ENCODE measurements around the gene PER2.

The PER2 gene

DNA sequence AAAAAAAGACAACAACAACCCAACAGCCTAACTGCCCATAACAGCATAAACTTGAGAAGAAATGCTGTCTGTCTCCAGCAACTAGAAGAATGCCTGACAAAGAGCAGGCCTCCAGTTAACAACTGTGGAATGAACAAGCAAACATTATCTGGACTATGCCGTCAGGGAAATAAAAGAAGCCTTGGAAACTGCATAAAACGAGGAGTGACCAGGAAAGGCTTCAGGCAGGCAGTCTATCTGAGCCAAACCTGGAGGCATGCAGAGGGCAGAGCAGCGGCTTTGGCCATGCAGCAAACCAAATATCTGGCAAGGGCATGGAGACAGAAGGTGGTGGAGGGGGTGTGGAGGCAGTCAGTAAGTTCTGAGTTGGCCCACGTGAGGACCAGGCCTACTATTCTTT is 59.7 kb downstream of the PER2 start:
- H3K4me3 ChIP-seq (ENCODE audit: low read depth, low read length) = no peak overlapping the region
- TF ChIP-seq, protein P1, sequence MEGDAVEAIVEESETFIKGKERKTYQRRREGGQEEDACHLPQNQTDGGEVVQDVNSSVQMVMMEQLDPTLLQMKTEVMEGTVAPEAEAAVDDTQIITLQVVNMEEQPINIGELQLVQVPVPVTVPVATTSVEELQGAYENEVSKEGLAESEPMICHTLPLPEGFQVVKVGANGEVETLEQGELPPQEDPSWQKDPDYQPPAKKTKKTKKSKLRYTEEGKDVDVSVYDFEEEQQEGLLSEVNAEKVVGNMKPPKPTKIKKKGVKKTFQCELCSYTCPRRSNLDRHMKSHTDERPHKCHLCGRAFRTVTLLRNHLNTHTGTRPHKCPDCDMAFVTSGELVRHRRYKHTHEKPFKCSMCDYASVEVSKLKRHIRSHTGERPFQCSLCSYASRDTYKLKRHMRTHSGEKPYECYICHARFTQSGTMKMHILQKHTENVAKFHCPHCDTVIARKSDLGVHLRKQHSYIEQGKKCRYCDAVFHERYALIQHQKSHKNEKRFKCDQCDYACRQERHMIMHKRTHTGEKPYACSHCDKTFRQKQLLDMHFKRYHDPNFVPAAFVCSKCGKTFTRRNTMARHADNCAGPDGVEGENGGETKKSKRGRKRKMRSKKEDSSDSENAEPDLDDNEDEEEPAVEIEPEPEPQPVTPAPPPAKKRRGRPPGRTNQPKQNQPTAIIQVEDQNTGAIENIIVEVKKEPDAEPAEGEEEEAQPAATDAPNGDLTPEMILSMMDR (IDR thresholded peaks at IDR 0.05; ENCODE audit: low read depth, low read length) = no peak

DNA sequence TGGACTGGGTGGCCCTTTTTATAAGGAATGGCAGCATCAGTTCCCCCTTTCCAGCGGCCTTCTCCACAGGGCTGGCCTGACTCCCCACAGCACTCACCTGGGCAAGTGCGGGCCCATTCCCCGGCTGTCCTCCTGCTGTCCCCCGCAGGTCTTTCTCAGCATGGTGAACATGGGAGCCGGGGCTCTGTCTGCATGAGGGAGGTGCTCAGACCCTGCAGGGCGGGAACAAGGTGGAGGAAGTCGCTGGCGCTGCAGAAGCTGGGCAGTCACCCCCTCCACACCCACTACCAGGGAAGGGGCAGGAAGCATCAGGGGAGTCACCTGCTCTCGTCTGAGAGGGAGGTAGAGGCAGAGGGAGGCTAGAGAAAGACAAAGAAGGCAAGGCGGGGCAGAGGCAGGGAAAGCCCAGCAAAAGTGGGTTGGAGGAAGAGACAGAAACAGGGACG is 60.8 kb downstream of the PER2 start:
- H3K4me3 ChIP-seq (ENCODE audit: low read depth, low read length) = no peak overlapping the region
- TF ChIP-seq, protein P1 (IDR thresholded peaks at IDR 0.05; ENCODE audit: low read depth, low read length) = no peak

DNA sequence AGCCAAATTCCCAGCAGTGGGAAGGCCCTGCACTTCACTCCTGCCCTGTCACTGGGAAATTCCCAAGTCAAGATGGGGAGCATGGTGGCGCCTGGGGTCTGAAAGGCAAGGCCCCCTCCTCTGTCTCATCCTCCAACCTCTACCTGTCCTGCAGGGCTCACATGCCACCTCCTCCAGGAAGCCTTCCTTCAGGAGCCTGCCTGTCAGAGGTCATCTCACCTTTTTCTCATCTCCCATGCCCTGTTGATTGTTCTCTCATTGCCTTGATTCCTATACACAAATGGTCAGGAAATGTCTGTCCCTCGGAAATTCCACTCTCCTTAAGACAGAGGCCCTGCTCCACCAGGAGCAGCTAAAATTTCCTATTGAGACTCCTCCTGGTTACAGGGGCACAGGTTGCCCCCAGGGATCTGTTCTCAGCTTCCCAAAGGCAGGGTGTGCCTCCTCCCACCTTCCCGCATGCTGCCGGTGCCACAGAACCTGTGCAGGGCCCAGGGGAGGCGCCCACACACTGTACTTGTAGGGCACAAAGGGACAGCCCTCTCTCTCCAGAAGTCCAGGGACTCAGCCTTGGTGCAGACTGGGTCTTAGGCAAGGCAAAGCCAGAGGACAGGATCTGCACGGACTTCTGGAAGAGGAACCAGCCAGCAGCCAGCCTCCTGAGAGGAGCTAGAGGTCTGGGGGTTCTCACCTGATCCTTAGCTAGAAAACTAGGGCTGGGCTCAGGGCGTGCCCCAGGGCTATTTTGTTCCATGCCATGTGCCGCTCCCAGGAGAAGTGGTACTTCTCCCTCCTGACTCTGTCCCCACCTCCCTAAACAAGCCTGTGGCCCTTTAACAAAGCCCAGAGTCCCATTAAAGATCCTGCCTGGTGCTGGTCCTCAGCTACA is 61.5 kb downstream of the PER2 start:
- no peak overlapping the region for H3K4me3 ChIP-seq (ENCODE audit: low read depth, low read length)
- TF ChIP-seq, protein P1 (IDR thresholded peaks at IDR 0.05; ENCODE audit: low read depth, low read length) = no peak

DNA sequence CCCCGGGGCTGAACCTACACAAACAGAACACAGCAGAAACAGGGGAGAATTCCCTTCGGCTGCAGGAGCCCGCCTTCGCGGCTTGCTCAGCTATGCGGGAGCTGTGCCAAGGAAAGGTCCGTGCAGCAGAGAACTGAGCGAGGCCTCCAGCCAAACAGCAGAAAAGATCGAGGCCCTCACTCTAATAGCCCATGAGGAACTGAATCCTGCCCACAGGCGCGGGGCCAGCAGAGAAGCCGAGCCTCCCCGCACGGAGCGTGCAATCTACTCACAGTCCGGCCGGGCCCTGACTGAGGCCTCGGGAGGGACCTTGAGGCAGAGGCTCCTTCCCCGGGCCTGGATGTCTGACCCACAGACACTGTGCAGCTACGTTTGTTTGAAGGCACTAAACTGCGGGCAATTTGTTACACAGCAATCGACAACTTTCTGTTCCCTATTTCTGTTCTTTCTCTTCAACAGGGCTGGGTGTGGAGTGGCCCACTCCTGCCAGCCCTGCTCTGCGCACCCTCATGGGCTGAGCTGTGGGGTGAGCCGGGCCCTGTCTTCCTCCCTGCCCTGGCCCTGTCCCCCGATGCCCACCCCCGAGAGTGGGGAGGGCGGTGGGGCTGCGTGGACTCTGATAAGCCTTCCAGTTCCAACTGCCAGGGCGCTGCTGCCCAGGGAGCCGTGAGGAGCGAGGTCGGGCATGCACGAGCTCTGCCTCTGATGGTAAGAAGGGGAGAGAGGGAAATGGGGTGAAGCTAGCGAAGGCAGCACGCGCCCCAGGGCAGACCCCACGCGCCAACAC is 62.3 kb downstream of the PER2 start:
- no peak overlapping the region for H3K4me3 ChIP-seq (ENCODE audit: low read depth, low read length)
- TF ChIP-seq, protein P1 (IDR thresholded peaks at IDR 0.05; ENCODE audit: low read depth, low read length) = no peak

DNA sequence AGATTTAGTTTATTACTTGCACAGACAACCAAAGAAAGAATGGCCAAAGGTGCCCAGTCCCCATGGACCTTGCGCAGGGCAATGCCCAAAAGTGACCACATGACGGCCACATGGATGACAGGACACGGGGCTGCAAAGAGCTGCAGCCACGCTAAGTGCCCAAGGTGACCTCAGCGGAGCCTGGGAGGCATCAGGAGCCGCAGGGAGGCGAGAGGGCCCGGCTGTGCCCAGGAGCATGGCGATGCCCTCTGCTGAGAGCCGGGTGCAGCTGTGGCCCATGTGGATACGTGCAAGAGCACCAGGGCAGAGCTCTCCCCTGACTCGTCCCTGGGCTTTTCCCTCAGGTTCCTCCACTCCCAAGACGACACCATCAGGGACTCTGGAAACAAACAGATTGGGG is 63.3 kb downstream of the PER2 start:
- TF ChIP-seq, protein P1 (IDR thresholded peaks at IDR 0.05; ENCODE audit: low read depth, low read length) = no peak

DNA sequence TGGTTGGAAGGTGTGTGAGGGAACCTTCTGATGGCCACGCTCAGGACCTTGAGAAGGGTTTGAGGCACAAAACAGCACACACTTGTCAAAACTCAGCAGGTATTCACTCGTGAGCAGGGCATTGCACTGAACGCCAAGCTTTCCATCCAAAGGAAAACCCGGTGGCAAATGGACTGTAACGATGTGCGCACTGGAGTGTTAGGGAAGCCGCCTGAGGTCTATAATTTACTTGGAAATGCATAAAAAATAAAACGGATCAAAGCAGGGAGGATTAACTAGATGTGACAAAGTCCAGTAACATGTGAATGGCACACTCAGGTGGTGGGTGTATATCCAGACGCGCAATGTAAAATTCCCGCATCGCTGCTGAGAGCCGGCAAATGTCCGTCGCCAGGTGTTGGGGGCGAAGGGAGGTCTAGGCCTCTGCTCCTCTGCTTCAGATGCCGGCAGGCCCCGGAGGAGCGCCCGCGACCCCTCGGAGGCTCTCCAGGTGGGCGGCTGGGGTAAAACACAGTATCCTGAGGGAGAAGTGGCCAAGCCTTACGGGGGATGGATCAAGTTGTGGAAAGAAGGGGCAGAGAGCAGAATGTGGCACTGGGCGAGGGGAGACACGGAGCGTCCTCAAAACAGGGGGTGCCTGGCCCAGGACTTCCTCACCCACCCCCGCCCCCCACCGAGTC is 63.9 kb downstream of the PER2 start:
- no peak overlapping the region for H3K4me3 ChIP-seq (ENCODE audit: low read depth, low read length)
- TF ChIP-seq, protein P1 (IDR thresholded peaks at IDR 0.05; ENCODE audit: low read depth, low read length) = no peak

More for the DNA sequence above, 63.3 kb downstream of the PER2 start:
- no peak overlapping the region for H3K4me3 ChIP-seq (ENCODE audit: low read depth, low read length)
